GM18951 (cell line): ENCODE results near the gene MDM1.

Experiments used
- POLR2A ChIP-seq: IDR thresholded peaks from 4 replicates; pipeline ENCODE4 v1.6.1; 2011; ENCODE audit warnings: mild to moderate bottlenecking; ENCODE audit not compliant: insufficient read length, insufficient read depth; ENCODE audit errors: extremely low read depth
- in situ Hi-C: fragments of 300-500 bp; cut with MboI; formaldehyde crosslinking; loops from one replicate; pipeline ENCODE4 v1.12.0; 2022; ENCODE audit warnings: low sequenced_read_pairs, mixed read lengths, inconsistent platforms; ENCODE audit not compliant: unreplicated experiment

Gene MDM1, protein sequence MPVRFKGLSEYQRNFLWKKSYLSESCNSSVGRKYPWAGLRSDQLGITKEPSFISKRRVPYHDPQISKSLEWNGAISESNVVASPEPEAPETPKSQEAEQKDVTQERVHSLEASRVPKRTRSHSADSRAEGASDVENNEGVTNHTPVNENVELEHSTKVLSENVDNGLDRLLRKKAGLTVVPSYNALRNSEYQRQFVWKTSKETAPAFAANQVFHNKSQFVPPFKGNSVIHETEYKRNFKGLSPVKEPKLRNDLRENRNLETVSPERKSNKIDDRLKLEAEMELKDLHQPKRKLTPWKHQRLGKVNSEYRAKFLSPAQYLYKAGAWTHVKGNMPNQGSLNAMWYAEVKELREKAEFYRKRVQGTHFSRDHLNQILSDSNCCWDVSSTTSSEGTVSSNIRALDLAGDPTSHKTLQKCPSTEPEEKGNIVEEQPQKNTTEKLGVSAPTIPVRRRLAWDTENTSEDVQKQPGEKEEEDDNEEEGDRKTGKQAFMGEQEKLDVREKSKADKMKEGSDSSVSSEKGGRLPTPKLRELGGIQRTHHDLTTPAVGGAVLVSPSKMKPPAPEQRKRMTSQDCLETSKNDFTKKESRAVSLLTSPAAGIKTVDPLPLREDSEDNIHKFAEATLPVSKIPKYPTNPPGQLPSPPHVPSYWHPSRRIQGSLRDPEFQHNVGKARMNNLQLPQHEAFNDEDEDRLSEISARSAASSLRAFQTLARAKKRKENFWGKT

DNA sequence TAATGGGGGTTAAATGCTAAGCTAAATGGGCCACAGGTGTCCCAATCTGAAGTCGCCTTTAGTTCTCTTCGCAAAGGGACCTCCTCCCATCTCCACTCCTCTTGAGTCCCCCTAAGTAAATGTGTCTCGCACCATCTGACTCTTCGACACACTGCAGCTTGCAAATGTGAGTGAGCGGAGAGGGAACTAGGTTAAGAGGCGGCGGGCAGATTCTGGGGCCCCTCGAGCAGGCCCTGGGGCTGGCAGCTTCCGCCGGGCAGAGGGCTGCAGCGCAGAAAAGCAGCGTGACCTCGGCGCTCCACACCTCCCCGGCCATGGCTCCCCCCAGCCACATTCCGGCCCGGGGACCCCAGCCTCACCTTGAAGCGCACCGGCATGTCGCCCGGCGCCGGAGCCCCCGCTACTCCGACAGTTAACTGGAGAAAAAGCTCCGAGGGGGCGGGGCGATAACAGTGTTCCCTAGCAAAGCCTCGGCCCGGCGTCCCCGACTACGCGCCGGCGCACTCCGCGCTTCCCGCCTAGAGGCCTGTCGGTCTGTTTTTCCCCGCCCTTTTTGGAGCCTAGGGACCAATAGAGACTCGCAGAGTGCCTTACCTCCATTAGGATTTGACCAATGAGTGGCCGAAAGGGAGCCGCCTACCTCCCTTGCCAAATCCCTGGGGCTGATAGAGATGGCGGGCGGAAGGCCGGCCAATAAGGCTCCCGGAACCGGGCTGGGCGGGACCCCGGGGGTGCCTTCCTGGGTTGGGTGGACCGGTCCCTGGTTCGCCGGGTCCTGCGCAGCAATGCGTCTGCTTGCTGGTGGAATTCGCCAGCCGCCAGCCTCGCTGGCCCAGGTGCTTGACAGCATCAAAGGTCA lies at the start of gene MDM1:
MDM1 (minus strand) TSS at position 494 of the 859 bp plus-strand sequence; CDS start at position 377, 117 bp downstream.
- peak; percentile 86 for TF ChIP-seq POLR2A
- in situ Hi-C loops: no loop called here

DNA sequence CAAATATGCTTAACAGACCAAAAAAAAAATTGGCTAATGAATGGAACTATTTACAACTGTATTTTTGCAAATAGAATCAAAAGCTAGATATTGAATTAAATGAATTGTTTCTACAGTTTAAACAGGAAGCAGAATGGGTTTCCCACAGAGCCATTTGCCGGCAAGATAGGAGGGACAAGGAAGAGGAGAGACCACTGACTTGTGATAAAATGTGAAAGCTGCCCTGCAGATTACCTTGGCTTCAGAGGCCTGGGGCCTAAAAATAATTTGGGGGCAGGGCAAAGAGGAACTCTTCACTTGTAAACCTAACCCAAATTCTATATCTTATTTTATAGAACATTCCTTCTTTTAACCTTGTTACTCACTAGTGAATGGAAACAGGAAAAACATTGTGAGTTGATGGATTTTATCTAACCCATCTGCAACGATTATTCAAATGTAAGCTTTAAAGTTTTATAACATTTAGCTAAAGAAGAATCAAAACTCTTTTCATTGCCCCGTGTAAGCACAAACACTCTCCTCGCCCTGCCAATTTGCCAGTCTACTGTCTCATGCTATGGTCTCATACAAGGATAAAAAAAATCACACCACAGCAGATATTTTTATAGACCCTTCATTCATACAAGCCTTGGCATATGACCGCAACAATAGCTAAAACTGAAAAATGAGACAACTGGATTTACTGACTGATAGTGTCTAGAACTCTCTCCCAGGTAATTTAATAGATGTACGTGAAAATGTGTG lies 49.5 kb upstream of the MDM1 start:
- in situ Hi-C loops: no loop called here
- TF ChIP-seq POLR2A: no peak

DNA sequence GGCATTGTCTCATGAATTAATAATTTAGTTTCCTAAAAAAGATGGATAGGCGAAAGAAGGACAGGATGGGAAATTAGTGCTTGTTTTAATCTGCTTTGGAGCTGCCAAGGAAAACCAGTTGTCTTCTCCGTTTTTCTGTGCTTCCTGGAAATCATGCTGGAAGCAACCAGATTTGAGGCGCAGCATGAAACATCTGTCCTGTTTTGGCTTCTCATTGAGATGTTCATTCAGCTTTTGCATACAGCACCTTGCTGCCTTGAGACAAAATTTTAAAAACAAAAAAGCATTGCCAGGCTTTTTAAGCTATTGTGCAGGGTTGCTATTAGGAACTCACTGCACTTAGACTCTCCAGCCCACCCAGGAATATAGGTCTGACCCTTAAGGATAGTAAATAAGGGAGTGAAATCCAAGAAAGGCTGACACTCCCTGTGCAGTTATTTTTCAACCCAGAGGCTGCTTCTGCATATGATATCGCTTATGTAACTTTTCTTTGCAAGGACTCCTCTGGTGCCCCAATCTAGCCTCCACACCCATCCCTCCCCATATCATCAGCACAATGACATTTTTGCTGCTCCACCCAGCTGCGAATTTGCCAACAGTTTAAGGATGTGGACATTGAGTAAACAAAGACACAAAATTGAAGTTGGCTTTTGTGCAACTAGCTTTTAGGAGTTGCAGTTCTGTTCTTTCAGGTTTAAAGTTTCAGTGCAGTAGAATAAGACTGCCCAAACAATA lies 46.9 kb upstream of the MDM1 start:
- in situ Hi-C loops: no loop called here
- no peak for TF ChIP-seq POLR2A

DNA sequence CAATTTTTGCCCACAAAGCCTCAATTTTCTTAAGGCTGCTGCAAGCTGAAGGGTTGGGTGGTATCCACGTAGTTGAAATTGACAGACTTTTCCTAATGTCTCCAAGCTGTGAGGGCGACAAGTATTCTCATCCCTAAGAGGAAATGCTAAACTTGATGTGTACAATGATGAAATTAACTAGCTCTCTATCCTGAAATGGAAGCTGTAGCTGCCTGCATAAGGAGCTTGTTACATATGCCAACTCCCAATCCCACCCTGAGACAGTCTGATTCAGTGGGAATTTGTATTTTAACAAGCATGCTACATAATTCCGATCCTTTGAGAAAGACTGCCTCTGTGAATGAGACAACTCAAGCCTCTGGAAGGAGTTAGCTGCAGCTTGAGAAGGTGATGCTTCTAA lies 45.7 kb upstream of the MDM1 start:
- in situ Hi-C loops: no loop called here
- TF ChIP-seq POLR2A: no peak

DNA sequence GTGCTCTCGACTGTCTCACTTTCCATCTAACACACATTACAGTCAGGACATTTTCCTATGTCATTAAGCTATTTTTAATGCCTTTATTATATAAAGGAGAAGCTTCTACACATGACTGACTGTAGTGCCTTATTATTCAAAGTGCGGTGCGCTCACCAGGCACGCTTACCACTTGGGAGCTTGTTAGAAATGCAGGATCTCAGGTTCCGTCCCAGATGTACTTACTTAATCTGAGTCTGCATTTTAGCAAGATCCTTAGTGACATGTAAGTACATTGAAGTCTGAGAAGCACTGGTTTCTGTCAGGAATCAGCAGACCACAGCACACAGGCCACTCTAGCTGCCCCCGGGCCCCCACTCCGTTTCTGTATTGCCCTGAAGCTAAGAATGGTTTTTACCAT lies 44.7 kb upstream of the MDM1 start:
- TF ChIP-seq POLR2A: no peak
- in situ Hi-C loops: no loop called here

DNA sequence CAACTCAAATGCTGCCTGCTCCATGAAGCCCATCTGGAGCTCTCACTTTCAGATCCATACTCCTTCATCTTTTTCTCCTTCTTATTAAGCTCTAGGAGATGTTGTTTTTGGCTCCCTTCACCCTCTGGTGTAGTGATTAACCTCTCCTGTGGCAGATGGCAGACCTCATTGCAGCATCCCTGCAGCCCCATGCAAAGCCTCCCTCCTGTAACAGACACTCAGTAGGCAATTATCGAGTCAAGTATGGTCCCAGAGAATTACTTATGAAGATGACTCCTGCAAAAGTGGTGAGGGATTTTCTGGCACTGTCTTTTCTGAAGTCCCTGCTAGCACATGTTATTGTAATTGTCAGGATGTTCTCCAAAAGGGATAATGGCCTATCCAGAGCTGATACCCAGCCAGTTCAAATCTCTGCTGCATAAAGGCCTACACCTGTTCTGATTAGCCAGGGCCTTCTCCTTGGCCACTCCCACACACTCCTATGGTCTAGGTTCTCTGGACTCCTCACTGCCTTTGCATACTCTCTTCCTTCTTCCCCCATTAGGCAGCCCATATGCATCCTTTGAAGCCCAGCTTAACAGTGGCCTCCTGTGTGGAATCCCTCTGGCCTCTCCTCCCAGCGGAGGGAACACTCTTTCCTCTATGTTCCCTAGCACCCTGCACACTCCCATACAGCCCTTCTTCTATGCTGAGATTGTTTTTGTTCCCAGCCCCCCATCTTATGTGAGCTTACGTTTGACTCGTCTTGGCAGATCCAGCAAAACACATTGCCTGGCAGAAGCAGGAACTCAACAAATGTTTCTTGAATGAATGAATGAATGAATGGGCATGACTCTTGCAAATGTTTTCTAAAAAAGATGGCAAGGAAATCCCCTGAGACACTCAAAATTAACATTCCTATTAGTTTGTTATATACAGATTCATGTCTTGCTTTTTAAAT lies 43.9 kb upstream of the MDM1 start:
- TF ChIP-seq POLR2A: no peak
- in situ Hi-C loops: no loop called here

DNA sequence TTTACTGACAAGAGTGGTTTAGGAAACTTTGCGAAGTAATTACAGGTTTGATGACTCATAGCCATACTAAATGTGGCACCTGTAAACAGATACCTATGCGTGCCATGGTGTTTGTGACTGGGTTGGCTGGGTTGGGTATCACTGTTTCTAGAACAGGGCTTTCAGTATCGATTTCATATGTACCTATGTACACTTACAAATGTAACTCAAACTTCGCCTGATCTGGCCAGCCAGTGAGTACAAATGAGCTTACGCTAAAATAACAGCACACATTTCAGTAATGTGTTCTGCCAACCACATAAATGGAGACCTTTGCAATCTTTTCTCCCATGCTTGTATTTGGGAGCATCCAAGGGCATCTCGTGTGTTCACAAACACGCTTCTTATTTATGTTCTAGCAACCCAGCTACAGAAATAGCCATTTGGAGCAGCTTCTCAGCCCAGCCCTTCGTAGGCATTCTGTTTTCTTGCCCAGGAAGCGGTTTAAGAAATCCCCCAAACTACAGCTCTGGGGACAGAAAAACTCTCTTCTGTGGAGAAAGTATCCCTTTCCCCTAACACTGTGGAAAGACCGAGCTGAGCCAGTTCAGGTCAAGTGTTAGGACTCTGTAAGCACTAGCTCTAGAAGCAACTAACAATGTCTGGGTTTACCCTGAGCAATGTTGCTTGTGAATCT lies 42.3 kb upstream of the MDM1 start:
- TF ChIP-seq POLR2A: no peak
- in situ Hi-C loops: no loop called here

DNA sequence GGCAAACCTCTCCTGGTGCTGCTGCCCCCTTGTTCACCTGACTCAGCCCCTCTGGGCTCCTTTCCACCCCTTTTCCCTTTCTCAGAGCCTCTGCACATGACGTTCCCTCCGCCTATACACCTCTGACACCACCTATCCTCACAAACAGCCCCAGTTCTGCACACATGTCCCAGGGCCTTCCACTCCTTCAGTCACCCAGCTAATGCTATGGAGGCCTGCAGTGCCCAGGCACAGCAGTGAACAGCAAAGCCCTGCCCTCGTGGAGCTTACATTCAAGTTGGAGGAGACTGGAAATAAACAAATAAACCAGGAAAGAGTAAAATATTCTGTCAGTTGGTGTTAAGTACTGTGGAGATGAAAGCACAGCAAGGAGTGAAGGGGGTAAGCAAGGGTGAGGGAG lies 38.5 kb upstream of the MDM1 start:
- in situ Hi-C loops: no loop called here
- TF ChIP-seq POLR2A: no peak

DNA sequence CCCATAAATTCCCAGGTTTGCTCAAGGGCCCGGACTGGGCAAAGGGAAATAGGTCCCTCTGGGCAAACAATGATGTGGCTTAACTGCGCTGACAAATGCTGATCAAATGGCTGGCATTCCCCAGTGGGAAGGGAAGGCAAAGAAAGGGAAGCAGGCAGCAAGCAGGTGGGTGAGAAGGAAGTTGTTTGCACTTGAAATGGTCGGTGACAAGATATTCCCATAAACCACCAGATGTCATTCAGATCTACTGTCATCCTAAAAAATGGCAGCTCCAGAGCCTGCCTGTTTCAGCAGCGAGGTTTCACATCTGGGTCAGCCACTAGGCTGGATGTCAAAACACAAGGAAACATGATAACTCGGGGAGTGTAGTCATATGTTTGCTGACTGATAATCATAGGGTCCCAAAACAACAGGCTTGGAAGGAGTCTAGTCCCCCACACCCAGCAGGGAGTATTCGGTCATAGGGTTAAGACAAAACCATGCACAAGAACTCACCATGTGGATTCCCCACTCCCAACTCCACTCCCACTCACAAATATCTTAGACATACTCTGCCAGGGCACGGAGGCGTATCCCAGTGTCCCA lies 37.9 kb upstream of the MDM1 start:
- in situ Hi-C loops: no loop called here
- no peak for TF ChIP-seq POLR2A

DNA sequence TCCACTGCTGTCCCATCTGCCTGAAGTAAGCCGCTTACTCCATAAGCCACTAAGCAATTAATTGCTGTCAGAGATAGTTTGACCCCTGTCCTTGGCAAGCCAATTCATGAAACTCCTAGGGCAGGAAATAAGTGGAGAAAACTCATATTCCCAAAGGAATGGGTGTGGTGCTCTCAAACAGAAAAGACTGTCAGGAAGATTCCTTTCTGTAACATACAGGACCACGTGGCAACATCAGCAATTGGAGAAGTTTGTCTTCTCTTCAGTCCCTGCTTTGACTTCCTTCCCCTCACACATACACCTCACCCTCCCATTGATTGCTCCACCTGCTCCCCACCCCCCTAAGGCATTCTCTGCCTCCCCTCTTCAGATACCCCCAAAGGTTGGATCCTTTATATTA lies 36.2 kb upstream of the MDM1 start:
- no peak for TF ChIP-seq POLR2A
- in situ Hi-C loops: no loop called here
